ENCODE data around the gene BCAP29. TPM values are rescaled to one million over a fixed set of nuclear protein-coding genes. Genes with fewer than 3 reads are reported as not detected.

The BCAP29 gene
- total and polyA plus RNA-seq, 2 of the 8 experiments (the other 6 are each of a cell fraction or from before 2014, with no cell fraction given), result 6.8 to 18.1 TPM

- TF ChIP-seq EZH2 (IDR thresholded peaks at IDR 0.05; ENCODE audit: low read depth, low read length, severe bottlenecking) (no peak), SIRT6 (IDR thresholded peaks at IDR 0.05; ENCODE audit: low read length) (no peak), TBP (IDR thresholded peaks at IDR 0.05; ENCODE audit: low read depth, low read length) (no peak), CHD7 (IDR thresholded peaks at IDR 0.05; ENCODE audit: insufficient replicate concordance, low read length) (no peak), TCF12 (IDR thresholded peaks at IDR 0.05; ENCODE audit: low read depth, low read length) (no peak)
Measured at GRCh38 chr7:107659666-107660065, 79.6 kb downstream of the BCAP29 start (continued).

Data from H1 (cell line).